Neural cell (in vitro differentiated cells): Measurements from ENCODE around the gene CNTN4.
"Not testable (repeated sequence)": the region's sequence is repeated elsewhere in the genome, so short reads cannot be mapped to it uniquely, and the experiment has no call there.

Experiments used
- EZH2 ChIP-seq: fragments of 200-600, 300-800 bp; shearing (Covaris generic), sonication (generic); IDR thresholded peaks from 2 replicates; pipeline ENCODE4 v1.6.1; 2014; ENCODE audit warnings: antibody characterized with exemption, low read length, borderline replicate concordance, mild to moderate bottlenecking; ENCODE audit not compliant: insufficient read depth, poor library complexity, severe bottlenecking
- POLR2AphosphoS5 ChIP-seq: IDR thresholded peaks from 2 replicates; pipeline ENCODE4 v1.6.1; 2012
- SMC3 ChIP-seq: fragments of 450-650 bp; conservative IDR thresholded peaks from 2 replicates; pipeline ENCODE4 v1.6.1; 2014; ENCODE audit warnings: antibody characterized with exemption, mild to moderate bottlenecking, moderate library complexity; ENCODE audit not compliant: poor library complexity
- TAF1 ChIP-seq: IDR thresholded peaks from 2 replicates; pipeline ENCODE4 v1.6.1; 2012; ENCODE audit warnings: low read depth
- TF ChIP-seq, protein P1 (sequence below): fragments of 450-650 bp; IDR thresholded peaks from 2 replicates; pipeline ENCODE4 v1.5.1; 2014; ENCODE audit warnings: antibody characterized with exemption, mild to moderate bottlenecking, moderate library complexity; ENCODE audit not compliant: poor library complexity, severe bottlenecking
- TF ChIP-seq, protein P2 (sequence below): IDR thresholded peaks from 2 replicates; pipeline ENCODE4 v1.6.1; 2012; ENCODE audit warnings: borderline replicate concordance

DNA sequence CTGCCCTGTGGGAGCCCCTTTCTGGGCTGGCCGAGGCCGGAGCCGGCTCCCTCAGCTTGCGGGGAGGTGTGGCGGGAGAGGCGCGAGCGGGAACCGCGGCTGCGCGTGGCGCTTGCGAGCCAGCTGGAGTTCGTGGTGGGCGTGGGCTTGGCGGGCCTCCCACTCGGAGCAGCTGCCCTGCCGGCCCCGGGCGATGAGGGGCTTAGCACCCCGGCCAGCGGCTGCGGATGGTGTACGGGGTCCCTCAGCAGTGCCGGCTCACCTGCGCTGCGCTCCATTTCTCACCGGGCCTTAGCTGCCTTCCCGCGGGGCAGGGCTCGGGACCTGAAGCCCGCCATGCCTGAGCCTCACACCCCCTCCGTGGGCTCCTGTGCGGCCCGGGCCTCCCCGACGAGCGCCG lies 15.1 kb upstream of the CNTN4 start:
- TF ChIP-seq POLR2AphosphoS5, EZH2, TAF1, SMC3: not testable (repeated sequence)
- TF ChIP-seq, protein P1, sequence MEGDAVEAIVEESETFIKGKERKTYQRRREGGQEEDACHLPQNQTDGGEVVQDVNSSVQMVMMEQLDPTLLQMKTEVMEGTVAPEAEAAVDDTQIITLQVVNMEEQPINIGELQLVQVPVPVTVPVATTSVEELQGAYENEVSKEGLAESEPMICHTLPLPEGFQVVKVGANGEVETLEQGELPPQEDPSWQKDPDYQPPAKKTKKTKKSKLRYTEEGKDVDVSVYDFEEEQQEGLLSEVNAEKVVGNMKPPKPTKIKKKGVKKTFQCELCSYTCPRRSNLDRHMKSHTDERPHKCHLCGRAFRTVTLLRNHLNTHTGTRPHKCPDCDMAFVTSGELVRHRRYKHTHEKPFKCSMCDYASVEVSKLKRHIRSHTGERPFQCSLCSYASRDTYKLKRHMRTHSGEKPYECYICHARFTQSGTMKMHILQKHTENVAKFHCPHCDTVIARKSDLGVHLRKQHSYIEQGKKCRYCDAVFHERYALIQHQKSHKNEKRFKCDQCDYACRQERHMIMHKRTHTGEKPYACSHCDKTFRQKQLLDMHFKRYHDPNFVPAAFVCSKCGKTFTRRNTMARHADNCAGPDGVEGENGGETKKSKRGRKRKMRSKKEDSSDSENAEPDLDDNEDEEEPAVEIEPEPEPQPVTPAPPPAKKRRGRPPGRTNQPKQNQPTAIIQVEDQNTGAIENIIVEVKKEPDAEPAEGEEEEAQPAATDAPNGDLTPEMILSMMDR: not testable (repeated sequence)
- TF ChIP-seq, protein P2, sequence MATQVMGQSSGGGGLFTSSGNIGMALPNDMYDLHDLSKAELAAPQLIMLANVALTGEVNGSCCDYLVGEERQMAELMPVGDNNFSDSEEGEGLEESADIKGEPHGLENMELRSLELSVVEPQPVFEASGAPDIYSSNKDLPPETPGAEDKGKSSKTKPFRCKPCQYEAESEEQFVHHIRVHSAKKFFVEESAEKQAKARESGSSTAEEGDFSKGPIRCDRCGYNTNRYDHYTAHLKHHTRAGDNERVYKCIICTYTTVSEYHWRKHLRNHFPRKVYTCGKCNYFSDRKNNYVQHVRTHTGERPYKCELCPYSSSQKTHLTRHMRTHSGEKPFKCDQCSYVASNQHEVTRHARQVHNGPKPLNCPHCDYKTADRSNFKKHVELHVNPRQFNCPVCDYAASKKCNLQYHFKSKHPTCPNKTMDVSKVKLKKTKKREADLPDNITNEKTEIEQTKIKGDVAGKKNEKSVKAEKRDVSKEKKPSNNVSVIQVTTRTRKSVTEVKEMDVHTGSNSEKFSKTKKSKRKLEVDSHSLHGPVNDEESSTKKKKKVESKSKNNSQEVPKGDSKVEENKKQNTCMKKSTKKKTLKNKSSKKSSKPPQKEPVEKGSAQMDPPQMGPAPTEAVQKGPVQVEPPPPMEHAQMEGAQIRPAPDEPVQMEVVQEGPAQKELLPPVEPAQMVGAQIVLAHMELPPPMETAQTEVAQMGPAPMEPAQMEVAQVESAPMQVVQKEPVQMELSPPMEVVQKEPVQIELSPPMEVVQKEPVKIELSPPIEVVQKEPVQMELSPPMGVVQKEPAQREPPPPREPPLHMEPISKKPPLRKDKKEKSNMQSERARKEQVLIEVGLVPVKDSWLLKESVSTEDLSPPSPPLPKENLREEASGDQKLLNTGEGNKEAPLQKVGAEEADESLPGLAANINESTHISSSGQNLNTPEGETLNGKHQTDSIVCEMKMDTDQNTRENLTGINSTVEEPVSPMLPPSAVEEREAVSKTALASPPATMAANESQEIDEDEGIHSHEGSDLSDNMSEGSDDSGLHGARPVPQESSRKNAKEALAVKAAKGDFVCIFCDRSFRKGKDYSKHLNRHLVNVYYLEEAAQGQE: not testable (repeated sequence)
